Breast epithelium (tissue), 4 donors: ENCODE data around the gene SYCE3. TPM values are rescaled to one million over a fixed set of nuclear protein-coding genes. Genes with fewer than 3 reads are reported as not detected.

ENCODE experiments used
- DNase-seq, 2 donors: peaks; one replicate each; pipeline ENCODE4 v3.0.0-alpha.2; 2019; ENCODE audit warnings: low spot score in 2 of 2
- H3K27ac ChIP-seq, 2 donors: fragments of 200-600 bp; sonication (generic) in 1 of 2; one replicate each; pipeline ENCODE4 v1.5.1; 2016 to 2019; ENCODE audit warnings: mild to moderate bottlenecking in 1 of 2
- H3K27me3 ChIP-seq, 2 donors: fragments of 200-600 bp; sonication (generic) in 1 of 2; one replicate each; pipeline versions ENCODE4 v1.5.1 to v1.6.0; 2017 to 2019; ENCODE audit warnings: control low read depth in 1 of 2, mild to moderate bottlenecking in 1 of 2
- H3K36me3 ChIP-seq: fragments of 200-600 bp; one replicate; pipeline ENCODE4 v1.5.1; 2019
- H3K4me1 ChIP-seq, 2 donors: fragments of 200-600 bp; sonication (generic); one replicate each; pipeline ENCODE4 v1.5.1; 2016 to 2019; ENCODE audit warnings: control low read depth in 1 of 2
- H3K4me3 ChIP-seq, 3 donors: fragments of 200-600 bp; sonication (generic); 1 replicate in 2 of 3; 2 replicates in 1 of 3; pipeline ENCODE4 v1.5.1; 2016 to 2019; ENCODE audit warnings: mild to moderate bottlenecking in 3 of 3, moderate library complexity in 2 of 3
- H3K9me3 ChIP-seq, 2 donors: fragments of 200-600 bp; sonication (generic) in 1 of 2; one replicate each; pipeline ENCODE4 v1.5.1; 2016 to 2019; ENCODE audit warnings: control low read depth in 1 of 2
- POLR2A ChIP-seq: fragments of 450-650 bp; IDR thresholded peaks from one replicate; pipeline ENCODE4 v1.6.1; 2016; ENCODE audit warnings: antibody characterized with exemption, mild to moderate bottlenecking, moderate library complexity
- POLR2AphosphoS5 ChIP-seq, 3 donors: sonication (generic); formaldehyde crosslinking; IDR thresholded peaks; one replicate each; pipeline ENCODE4 v1.6.1; 2017; ENCODE audit warnings: antibody characterized with exemption in 3 of 3
- intact Hi-C: fragments of 100-400 bp; cut with DNase I; formaldehyde crosslinking; loops from one replicate; pipeline ENCODE4 v1.15.1; 2023; ENCODE audit warnings: low total_unique reads
- total RNA-seq, 3 donors: library from RNA; depleted of rRNA; stranded (reverse); fragments of >200 nt; gene quantifications; one replicate each; pipeline ENCODE4 v1.1.0, GENCODE V29; 2016
- TF ChIP-seq, protein P1 (sequence below), 3 donors: fragments of 450-650 bp; IDR thresholded peaks; one replicate each; pipeline ENCODE4 v1.5.1; 2016 to 2017; ENCODE audit warnings: antibody characterized with exemption in 3 of 3, mild to moderate bottlenecking in 3 of 3, moderate library complexity in 3 of 3

SYCE3 gene, protein sequence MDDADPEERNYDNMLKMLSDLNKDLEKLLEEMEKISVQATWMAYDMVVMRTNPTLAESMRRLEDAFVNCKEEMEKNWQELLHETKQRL
- total RNA-seq, result not detected

DNA sequence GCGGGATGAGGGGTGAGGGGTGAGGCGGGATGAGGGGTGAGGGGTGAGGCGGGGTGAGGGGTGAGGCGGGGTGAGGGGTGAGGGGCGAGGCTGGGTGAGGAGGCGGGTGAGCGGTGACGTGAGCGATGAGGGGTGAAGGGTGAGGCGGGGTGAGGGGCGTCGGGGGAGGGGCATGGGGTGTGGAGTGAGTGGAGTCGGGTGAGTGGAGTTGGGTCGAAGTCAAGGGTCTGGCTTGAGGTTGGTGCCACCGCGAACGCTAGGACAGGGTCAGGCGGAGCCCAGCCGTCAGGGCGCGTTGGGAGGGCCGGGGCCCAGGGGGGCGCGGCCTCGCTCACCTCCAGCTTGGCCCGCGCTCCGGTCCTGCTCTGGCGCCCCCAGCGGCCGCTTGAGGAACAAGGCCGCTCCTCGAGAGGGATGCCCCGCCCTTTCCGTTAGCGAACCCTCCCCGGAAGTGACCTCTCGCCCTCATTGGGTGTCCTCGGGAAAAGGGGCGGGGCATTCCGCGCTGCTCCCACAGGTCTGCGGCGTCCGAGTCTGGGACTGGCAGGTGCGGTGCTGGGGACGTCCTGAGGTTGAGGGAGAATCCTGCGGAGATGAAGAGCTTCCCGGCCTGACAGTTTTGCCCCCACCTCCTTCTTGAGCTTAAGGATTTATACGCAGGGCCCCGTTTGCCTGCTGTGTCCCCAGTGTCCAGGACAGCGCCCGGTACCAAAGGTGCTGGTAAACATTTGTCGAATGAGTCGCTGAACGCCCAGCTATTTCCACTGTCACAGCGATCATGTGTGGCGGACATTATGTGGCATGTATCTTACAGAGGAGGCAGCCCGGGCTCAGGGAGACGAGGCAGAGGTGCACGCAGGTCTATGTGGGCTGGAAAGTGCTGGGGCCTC lies at the start of gene SYCE3:
SYCE3 (minus strand) TSS at position 397 of the 890 bp plus-strand sequence. CDS start 6,514 bp downstream, outside the sequence.
- H3K27ac ChIP-seq, result peak within 1 kb of the TSS; percentile 86 to 89
- peak; percentile 97 to 99 for DNase-seq
- no peaks in the 10 kb centered on the region for H3K4me1 ChIP-seq
- H3K4me3 ChIP-seq, result peak within 1 kb of the TSS; percentile 53 to 66 (median 60)
- no peaks in the 10 kb centered on the region for H3K27me3 ChIP-seq
- TF ChIP-seq POLR2A, result peak; percentile 75
- TF ChIP-seq, protein P1, sequence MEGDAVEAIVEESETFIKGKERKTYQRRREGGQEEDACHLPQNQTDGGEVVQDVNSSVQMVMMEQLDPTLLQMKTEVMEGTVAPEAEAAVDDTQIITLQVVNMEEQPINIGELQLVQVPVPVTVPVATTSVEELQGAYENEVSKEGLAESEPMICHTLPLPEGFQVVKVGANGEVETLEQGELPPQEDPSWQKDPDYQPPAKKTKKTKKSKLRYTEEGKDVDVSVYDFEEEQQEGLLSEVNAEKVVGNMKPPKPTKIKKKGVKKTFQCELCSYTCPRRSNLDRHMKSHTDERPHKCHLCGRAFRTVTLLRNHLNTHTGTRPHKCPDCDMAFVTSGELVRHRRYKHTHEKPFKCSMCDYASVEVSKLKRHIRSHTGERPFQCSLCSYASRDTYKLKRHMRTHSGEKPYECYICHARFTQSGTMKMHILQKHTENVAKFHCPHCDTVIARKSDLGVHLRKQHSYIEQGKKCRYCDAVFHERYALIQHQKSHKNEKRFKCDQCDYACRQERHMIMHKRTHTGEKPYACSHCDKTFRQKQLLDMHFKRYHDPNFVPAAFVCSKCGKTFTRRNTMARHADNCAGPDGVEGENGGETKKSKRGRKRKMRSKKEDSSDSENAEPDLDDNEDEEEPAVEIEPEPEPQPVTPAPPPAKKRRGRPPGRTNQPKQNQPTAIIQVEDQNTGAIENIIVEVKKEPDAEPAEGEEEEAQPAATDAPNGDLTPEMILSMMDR (IDR thresholded peaks at IDR 0.05), result peak; percentile 95 to 98 (median 97)
- peak; percentile 43 to 88 (median 83) for TF ChIP-seq POLR2AphosphoS5 (IDR thresholded peaks at IDR 0.05)
- H3K36me3 ChIP-seq, result no peaks in the 10 kb centered on the region
- no peaks in the 10 kb centered on the region for H3K9me3 ChIP-seq
- intact Hi-C loops, result no loop called here

DNA sequence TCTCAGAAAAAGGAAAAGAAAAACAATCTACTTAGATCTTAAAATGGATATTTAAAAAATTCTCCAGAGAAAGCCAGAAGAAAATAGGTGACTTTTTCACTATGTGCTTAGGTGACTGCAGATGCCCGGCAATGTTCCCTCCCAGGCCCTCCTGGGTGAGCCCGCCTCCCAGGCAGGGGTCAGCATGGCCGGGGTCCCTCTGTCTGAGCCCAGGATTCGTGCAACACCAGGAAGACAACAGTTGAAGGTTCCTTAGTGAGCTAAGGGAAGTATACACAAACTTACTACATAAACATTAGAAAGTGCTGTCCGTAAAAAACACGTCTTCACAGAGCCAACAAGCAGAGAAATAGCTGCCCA lies 49.4 kb upstream of the SYCE3 start:
- H3K36me3 ChIP-seq, result no peaks in the 10 kb centered on the region
- TF ChIP-seq, protein P1 (IDR thresholded peaks at IDR 0.05), result no peak
- no peak for TF ChIP-seq POLR2A
- TF ChIP-seq POLR2AphosphoS5 (IDR thresholded peaks at IDR 0.05), result no peak
- H3K4me1 ChIP-seq, result no peaks in the 10 kb centered on the region
- H3K9me3 ChIP-seq, result no peaks in the 10 kb centered on the region
- no peak overlapping the region for H3K4me3 ChIP-seq
- intact Hi-C loops, result no loop called here
- no peak for DNase-seq
- no peak overlapping the region for H3K27ac ChIP-seq
- no peaks in the 10 kb centered on the region for H3K27me3 ChIP-seq

DNA sequence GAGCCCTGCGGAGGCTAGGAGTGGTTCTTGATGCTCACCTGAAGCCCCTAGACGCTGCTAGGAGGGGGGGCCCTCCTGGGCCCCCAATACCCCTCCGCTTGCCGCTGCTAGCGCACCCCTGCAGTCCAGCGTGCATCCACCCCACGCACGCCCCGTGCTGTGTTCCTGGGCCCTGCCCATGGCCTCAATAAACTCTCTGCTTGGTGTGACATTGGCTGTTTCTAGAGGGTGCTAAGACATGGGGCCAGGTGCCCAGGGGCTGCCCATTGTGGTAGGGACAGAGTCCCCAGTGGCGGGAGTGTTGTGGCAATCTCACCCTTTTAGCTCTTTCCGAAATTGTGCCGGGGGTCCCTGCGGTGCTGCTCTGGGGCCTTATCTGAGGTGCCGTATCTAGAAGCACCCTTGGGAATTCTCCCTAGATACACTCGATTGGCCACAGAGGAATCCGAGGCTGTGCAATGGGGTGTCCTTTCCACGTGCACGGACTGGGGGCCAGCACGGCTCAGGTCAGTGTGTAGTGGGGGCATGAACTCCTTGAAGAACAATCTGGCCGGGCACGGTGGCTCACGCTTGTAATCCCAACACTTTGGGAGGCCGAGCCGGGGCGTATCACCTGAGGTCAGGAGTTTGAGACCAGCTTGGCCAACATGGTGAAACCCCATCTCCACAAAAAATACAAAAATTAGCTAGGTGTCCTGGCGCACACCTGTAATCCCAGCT lies 48.8 kb upstream of the SYCE3 start:
- intact Hi-C loops, result no loop called here
- TF ChIP-seq POLR2AphosphoS5 (IDR thresholded peaks at IDR 0.05) (no peak), POLR2A (no peak)
- TF ChIP-seq, protein P1 (IDR thresholded peaks at IDR 0.05), result no peak
- DNase-seq, result peak in 1 of 2 donors; percentile 33

DNA sequence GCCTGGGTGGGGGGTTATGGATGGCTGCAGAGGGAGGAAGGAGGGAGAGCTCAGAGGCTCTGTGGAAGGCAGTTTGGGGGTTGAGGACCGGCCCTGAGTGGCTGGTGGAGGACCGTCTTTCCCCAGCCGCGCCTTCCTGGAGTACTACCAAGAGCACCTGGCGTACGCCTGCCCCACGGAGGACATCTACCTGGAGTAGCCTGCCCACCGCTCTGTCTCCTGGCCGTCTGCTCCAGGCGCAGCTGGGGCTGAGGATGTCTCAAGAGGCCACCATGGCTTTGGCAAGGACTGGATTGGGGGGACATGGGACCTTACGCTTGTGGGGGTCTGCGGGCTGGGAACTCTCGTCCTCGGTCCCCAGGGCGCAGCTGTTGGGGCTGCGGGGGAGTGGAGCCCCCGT lies 47.9 kb upstream of the SYCE3 start:
- H3K27me3 ChIP-seq, result no peaks in the 10 kb centered on the region

More for the DNA sequence above, 48.8 kb upstream of the SYCE3 start:
- no peaks in the 10 kb centered on the region for H3K36me3 ChIP-seq
- H3K4me1 ChIP-seq, result no peaks in the 10 kb centered on the region
- no peaks in the 10 kb centered on the region for H3K27me3 ChIP-seq
- no peaks in the 10 kb centered on the region for H3K9me3 ChIP-seq
- H3K4me3 ChIP-seq, result no peak overlapping the region
- H3K27ac ChIP-seq, result no peak overlapping the region

More for the DNA sequence above, 47.9 kb upstream of the SYCE3 start:
- H3K4me3 ChIP-seq, result no peak overlapping the region
- H3K27ac ChIP-seq, result no peak overlapping the region
- H3K36me3 ChIP-seq, result no peaks in the 10 kb centered on the region
- TF ChIP-seq, protein P1 (IDR thresholded peaks at IDR 0.05), result no peak
- TF ChIP-seq POLR2A (no peak), POLR2AphosphoS5 (IDR thresholded peaks at IDR 0.05) (no peak)
- intact Hi-C loops, result no loop called here
- no peaks in the 10 kb centered on the region for H3K4me1 ChIP-seq
- no peaks in the 10 kb centered on the region for H3K9me3 ChIP-seq
- peak in 1 of 2 donors; percentile 33 for DNase-seq
